ENCODE results near the gene SHROOM3. TPM values are rescaled to one million over a fixed set of nuclear protein-coding genes. Genes with fewer than 3 reads are reported as not detected.

The SHROOM3 gene
- total and polyA plus RNA-seq, 2 donors (not counting 3 experiments of a cell fraction or from before 2014, with no cell fraction given) = 2.7 to 6.7 TPM

DNA sequence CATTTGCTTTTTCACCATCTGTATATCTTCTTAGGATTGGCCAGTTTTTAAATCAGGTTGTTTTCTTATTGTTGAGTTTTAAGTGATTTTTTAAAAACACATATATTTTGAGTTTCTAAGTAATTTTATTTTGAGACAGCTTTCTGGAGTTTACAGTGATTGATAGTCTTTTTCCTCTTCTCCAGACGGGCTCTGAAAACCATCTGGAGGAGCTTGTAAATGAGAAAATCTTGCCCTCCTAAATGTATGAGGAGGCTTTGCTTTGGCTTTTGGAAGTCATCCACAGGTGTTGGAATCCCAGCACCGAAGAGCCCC, 302.7 kb downstream of the SHROOM3 start:
- no peak overlapping the region for H3K9ac ChIP-seq (replicated peaks; ENCODE audit: extremely low read depth, insufficient read depth, low read length)
- H2AFZ ChIP-seq (ENCODE audit: low read depth, low read length) = no peak overlapping the region
- no peak overlapping the region for H3K4me3 ChIP-seq (replicated peaks in 1 of 3; ENCODE audit: insufficient read depth in 1 of 3, low read depth in 1 of 3, low read length in 3 of 3)
- H3K4me1 ChIP-seq (ENCODE audit: control insufficient read depth, extremely low read depth, insufficient read depth, low read length) = peaks cover 11% of the 10 kb centered on the region
- H4K20me1 ChIP-seq (replicated peaks; ENCODE audit: control insufficient read depth, extremely low read depth, insufficient read depth, low read length) = no peaks in the 10 kb centered on the region
- no peaks in the 10 kb centered on the region for H3K79me2 ChIP-seq (ENCODE audit: control insufficient read depth, insufficient read depth, low read length)
- peaks cover 0 to 4% of the 10 kb centered on the region in 2 experiments for H3K36me3 ChIP-seq (ENCODE audit: control insufficient read depth in 2 of 2, extremely low read depth in 1 of 2, insufficient read depth in 2 of 2, low read length in 2 of 2)
- CTCF ChIA-PET = interaction anchor here (0.5 to 1.6 kb wide), 3 partner anchors 26 to 233 kb away, joined by 3 to 7 read pairs (median 4); no protein-coding TSS in a partner anchor
- intact Hi-C loops (cut with micrococcal nuclease) = no loop called here
- H3K9me3 ChIP-seq (replicated peaks; ENCODE audit: control insufficient read depth, insufficient read depth, low read length) = no peaks in the 10 kb centered on the region
- FAIRE-seq (no peak), DNase-seq (ENCODE audit: low read depth, low spot score) (no peak)
- POLR2A ChIA-PET = no interaction called here
- no peak overlapping the region for H3K4me2 ChIP-seq (ENCODE audit: insufficient read depth, low read length)
- no peaks in the 10 kb centered on the region for H3K27me3 ChIP-seq (ENCODE audit: control insufficient read depth in 2 of 2, insufficient read depth in 2 of 2, low read length in 2 of 2)
- no TSS peak for BruUV-seq (replicated peaks)
- H3K27ac ChIP-seq (ENCODE audit: insufficient read depth, low read depth, low read length) = no peak overlapping the region
- TF ChIP-seq CTCF (IDR thresholded peaks at IDR 0.05; ENCODE audit: extremely low read depth in 1 of 2, insufficient read depth in 1 of 2, low read depth in 1 of 2, low read length in 2 of 2) (no peak), JUN (IDR thresholded peaks at IDR 0.05; ENCODE audit: borderline replicate concordance, insufficient read depth, insufficient read length, low read depth) (no peak), EZH2 (IDR thresholded peaks at IDR 0.05; ENCODE audit: borderline replicate concordance, low read depth, low read length, severe bottlenecking) (no peak), FOS (IDR thresholded peaks at IDR 0.05; ENCODE audit: borderline replicate concordance, insufficient read depth, low read length) (no peak), MYC (IDR thresholded peaks at IDR 0.05; ENCODE audit: low read depth, low read length) (no peak), POLR2AphosphoS5 (IDR thresholded peaks at IDR 0.05; ENCODE audit: insufficient read depth, low read depth, low read length) (no peak), MAX (IDR thresholded peaks at IDR 0.05; ENCODE audit: insufficient read depth, insufficient read length) (no peak), GATA2 (IDR thresholded peaks at IDR 0.05; ENCODE audit: insufficient read depth, insufficient read length, low read depth, low read length) (no peak), POLR2A (IDR thresholded peaks at IDR 0.05; ENCODE audit: low read depth, low read length) (no peak)
- H3K9me1 ChIP-seq (replicated peaks; ENCODE audit: control insufficient read depth, extremely low read depth, insufficient read depth, low read length) = no peaks in the 10 kb centered on the region
- dilution Hi-C loops (cut with MboI; ENCODE audit: extremely low pct_ligation_motif_present, low sequenced_read_pairs) = no loop called here

Data from endothelial cell of umbilical vein (primary cell).